Keratinocyte (primary cell): Measurements from ENCODE around the gene ARHGAP10. TPM values are rescaled to one million over a fixed set of nuclear protein-coding genes. Genes with fewer than 3 reads are reported as not detected.

Source experiments
- DNase-seq: peaks from one replicate; pipeline ENCODE4 v3.0.0-alpha.2; 2011; ENCODE audit warnings: low read depth, missing footprints, low spot score
- FAIRE-seq: peaks from 2 replicates; lab custom pipeline; 2011; peaks lifted over from hg19 to GRCh38; lab: Jason Lieb, UNC
- H2AFZ ChIP-seq: 2 replicates; pipeline ENCODE4 v1.6.0; 2012; ENCODE audit warnings: low read length, control low read depth, inconsistent platforms; ENCODE audit not compliant: control insufficient read depth
- H3K27ac ChIP-seq: 2 replicates; pipeline ENCODE4 v1.5.1; 2011; ENCODE audit warnings: low read length; ENCODE audit not compliant: control insufficient read depth, insufficient read depth
- H3K27me3 ChIP-seq: 3 replicates; pipeline ENCODE4 v1.6.0; 2011; ENCODE audit warnings: low read length; ENCODE audit not compliant: control insufficient read depth, insufficient read depth; ENCODE audit errors: extremely low read depth
- H3K36me3 ChIP-seq, 2 experiments: 2 replicates in 1 of 2; 3 replicates in 1 of 2; pipeline ENCODE4 v1.5.1; 2011; ENCODE audit warnings: low read length in 2 of 2, mild to moderate bottlenecking in 1 of 2; ENCODE audit not compliant: control insufficient read depth in 2 of 2, insufficient read depth in 2 of 2; ENCODE audit errors: extremely low read depth in 1 of 2
- H3K4me1 ChIP-seq: 3 replicates; pipeline ENCODE4 v1.5.1; 2011; ENCODE audit warnings: low read length; ENCODE audit not compliant: control insufficient read depth, insufficient read depth; ENCODE audit errors: extremely low read depth
- H3K4me2 ChIP-seq: 3 replicates; pipeline ENCODE4 v1.6.0; 2011; ENCODE audit warnings: low read depth, low read length; ENCODE audit not compliant: control insufficient read depth, insufficient read depth; ENCODE audit errors: extremely low read depth
- H3K4me3 ChIP-seq, 3 experiments: fragments of 200-600 bp in 1 of 3; sonication (generic) in 1 of 3; 2 replicates in 2 of 3; 3 replicates in 1 of 3; pipeline ENCODE4 v1.5.1; 2011 to 2016; ENCODE audit warnings: low read length in 3 of 3, mild to moderate bottlenecking in 3 of 3, control low read depth in 2 of 3, inconsistent platforms in 1 of 3, low read depth in 1 of 3, mixed read lengths in 1 of 3, mixed run types in 1 of 3, moderate library complexity in 1 of 3; ENCODE audit not compliant: control insufficient read depth in 2 of 3, insufficient read depth in 2 of 3; ENCODE audit errors: extremely low read depth in 1 of 3
- H3K79me2 ChIP-seq: 2 replicates; pipeline ENCODE4 v1.6.0; 2012; ENCODE audit warnings: low read length; ENCODE audit not compliant: control insufficient read depth, insufficient read depth
- H3K9ac ChIP-seq: 3 replicates; pipeline ENCODE4 v1.6.0; 2011; ENCODE audit warnings: low read length; ENCODE audit not compliant: control insufficient read depth, insufficient read depth; ENCODE audit errors: extremely low read depth
- H3K9me1 ChIP-seq: 3 replicates; pipeline ENCODE4 v1.6.0; 2011; ENCODE audit warnings: low read length; ENCODE audit not compliant: control insufficient read depth, insufficient read depth; ENCODE audit errors: extremely low read depth
- H3K9me3 ChIP-seq: 2 replicates; pipeline ENCODE4 v1.5.1; 2012; ENCODE audit warnings: low read depth, low read length; ENCODE audit not compliant: control insufficient read depth
- H4K20me1 ChIP-seq: 3 replicates; pipeline ENCODE4 v1.6.0; 2011; ENCODE audit warnings: low read length; ENCODE audit not compliant: control insufficient read depth, insufficient read depth; ENCODE audit errors: extremely low read depth
- EZH2 ChIP-seq: IDR thresholded peaks from one replicate; pipeline ENCODE4 v1.6.1; 2012; ENCODE audit warnings: inconsistent platforms, mild to moderate bottlenecking, low read length, moderate library complexity
- dilution Hi-C: fragments of 300-500 bp; cut with MboI; formaldehyde crosslinking; loops from one replicate; pipeline ENCODE4 v1.7.0; 2020; ENCODE audit warnings: low sequenced_read_pairs; ENCODE audit not compliant: extremely low pct_ligation_motif_present
- polyA plus RNA-seq, 5 experiments: library from polyadenylated mRNA; depleted of rRNA in 3 of 5; stranded (reverse) in 3 of 5; stranded (forward) in 1 of 5; unstranded in 1 of 5; fragments of >200 nt; gene quantifications; 1 replicate in 1 of 5; 2 replicates in 3 of 5; 3 replicates in 1 of 5; pipeline versions ENCODE4 v1.2.1 to v1.2.3, GENCODE V29; 2011 to 2012; ENCODE audit warnings: missing spikeins in 2 of 5, low read depth in 1 of 5, low replicate concordance in 1 of 5
- TF ChIP-seq, protein P1 (sequence below), 3 experiments: IDR thresholded peaks in 1 of 3; conservative IDR thresholded peaks in 1 of 3; optimal IDR thresholded peaks in 1 of 3; 2 replicates in 2 of 3; 3 replicates in 1 of 3; pipeline versions ENCODE3 to v1.5.1; 2011; ENCODE audit warnings: low read length in 3 of 3, mild to moderate bottlenecking in 3 of 3, moderate library complexity in 2 of 3, control low read depth in 1 of 3, inconsistent platforms in 1 of 3; ENCODE audit not compliant: insufficient read depth in 2 of 3; ENCODE audit errors: extremely low read depth in 1 of 3

ARHGAP10 gene
- polyA plus RNA-seq, 1 donor (not counting 4 experiments of a cell fraction or from before 2014, with no cell fraction given): 18.7 TPM

DNA sequence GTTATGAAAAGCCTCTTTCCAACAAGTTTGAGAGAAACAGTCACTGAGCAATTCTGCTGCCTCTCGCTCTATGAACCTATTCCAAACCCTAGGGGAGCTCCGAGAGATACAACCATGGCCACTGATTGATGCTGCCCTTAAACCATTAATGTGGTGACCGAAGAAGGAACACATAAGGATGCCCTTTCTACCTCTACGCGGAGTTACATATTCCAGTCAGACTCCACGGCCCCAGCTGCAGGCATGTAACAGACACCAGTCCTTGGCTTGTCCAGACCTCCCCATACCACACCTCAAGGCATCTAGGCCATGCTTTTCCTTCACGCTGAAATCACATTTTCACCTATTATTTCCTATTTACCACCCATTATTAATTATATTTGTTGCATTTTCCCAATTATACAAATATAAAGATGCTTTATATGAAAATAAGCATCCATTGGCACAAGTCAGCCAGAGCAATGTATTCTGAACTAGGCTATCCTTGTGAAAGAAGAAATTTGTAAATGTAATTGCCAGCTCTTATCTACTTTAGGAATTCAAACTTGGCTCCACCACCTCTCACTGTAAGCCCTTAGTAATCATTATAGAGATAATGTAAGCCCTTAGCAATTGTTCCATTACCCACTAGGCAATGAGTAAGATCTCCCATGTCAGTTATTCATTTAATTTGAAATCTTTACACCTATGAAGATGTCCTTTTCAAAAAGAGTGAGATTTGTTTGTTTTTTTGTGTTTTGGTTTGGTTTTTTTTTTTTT, 371.9 kb downstream of the ARHGAP10 start:
- Histone ChIP-seq H3K4me3 (no peak overlapping the region), H3K9me1 (no peaks in the 10 kb centered on the region), H3K9ac (no peak overlapping the region), H3K79me2 (no peaks in the 10 kb centered on the region), H3K4me2 (no peak overlapping the region), H3K27ac (no peak overlapping the region), H3K9me3 (no peaks in the 10 kb centered on the region), H3K27me3 (no peaks in the 10 kb centered on the region), H3K4me1 (no peaks in the 10 kb centered on the region), H3K36me3 (no peaks in the 10 kb centered on the region), H2AFZ (no peak overlapping the region), H4K20me1 (no peaks in the 10 kb centered on the region)
- DNase-seq (no peak), FAIRE-seq (no peak)
- TF ChIP-seq, protein P1, sequence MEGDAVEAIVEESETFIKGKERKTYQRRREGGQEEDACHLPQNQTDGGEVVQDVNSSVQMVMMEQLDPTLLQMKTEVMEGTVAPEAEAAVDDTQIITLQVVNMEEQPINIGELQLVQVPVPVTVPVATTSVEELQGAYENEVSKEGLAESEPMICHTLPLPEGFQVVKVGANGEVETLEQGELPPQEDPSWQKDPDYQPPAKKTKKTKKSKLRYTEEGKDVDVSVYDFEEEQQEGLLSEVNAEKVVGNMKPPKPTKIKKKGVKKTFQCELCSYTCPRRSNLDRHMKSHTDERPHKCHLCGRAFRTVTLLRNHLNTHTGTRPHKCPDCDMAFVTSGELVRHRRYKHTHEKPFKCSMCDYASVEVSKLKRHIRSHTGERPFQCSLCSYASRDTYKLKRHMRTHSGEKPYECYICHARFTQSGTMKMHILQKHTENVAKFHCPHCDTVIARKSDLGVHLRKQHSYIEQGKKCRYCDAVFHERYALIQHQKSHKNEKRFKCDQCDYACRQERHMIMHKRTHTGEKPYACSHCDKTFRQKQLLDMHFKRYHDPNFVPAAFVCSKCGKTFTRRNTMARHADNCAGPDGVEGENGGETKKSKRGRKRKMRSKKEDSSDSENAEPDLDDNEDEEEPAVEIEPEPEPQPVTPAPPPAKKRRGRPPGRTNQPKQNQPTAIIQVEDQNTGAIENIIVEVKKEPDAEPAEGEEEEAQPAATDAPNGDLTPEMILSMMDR (optimal IDR thresholded peaks at IDR 0.05 in 1 of 3, IDR thresholded peaks at IDR 0.05 in 1 of 3, conservative IDR thresholded peaks at IDR 0.05 in 1 of 3; ENCODE audit: extremely low read depth in 1 of 3, insufficient read depth in 2 of 3, low read length in 3 of 3): no peak
- TF ChIP-seq EZH2: no peak
- dilution Hi-C loops: no loop called here

DNA sequence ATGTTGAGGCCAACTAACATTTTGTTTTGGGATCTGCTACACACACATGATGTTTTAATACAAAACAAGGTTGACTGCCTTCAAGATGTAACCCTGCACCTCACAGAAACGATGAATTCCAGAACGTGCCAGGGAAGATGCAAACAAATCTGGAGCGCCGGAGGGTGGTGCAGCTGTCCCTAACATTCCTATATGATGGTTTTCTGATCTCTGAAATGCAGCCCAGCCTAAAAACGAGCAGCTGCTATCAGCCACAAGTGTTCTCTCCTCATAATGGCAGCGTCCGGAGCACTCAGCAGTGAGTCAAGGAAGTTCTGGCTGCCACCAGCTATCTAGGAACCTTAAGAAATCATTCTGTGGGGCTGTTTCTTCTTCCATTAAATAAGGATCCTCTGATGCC, 376.9 kb downstream of the ARHGAP10 start:
- no peak overlapping the region for H2AFZ ChIP-seq
- FAIRE-seq: no peak
- no peak for DNase-seq
- H3K4me2 ChIP-seq: no peak overlapping the region
- dilution Hi-C loops: no loop called here
- H3K27ac ChIP-seq: no peak overlapping the region
- H3K36me3 ChIP-seq: no peaks in the 10 kb centered on the region
- no peaks in the 10 kb centered on the region for H4K20me1 ChIP-seq
- H3K27me3 ChIP-seq: no peaks in the 10 kb centered on the region
- H3K9ac ChIP-seq: no peak overlapping the region
- TF ChIP-seq, protein P1 (optimal IDR thresholded peaks at IDR 0.05 in 1 of 3, IDR thresholded peaks at IDR 0.05 in 1 of 3, conservative IDR thresholded peaks at IDR 0.05 in 1 of 3; ENCODE audit: extremely low read depth in 1 of 3, insufficient read depth in 2 of 3, low read length in 3 of 3): no peak
- no peak for TF ChIP-seq EZH2
- no peaks in the 10 kb centered on the region for H3K9me1 ChIP-seq
- no peaks in the 10 kb centered on the region for H3K79me2 ChIP-seq
- no peak overlapping the region for H3K4me3 ChIP-seq
- no peaks in the 10 kb centered on the region for H3K4me1 ChIP-seq
- H3K9me3 ChIP-seq: no peaks in the 10 kb centered on the region
